K562 (cell line): ENCODE data around the gene UBXN1. TPM values are rescaled to one million over a fixed set of nuclear protein-coding genes. Genes with fewer than 3 reads are reported as not detected.

Experiments
- CBFB ChIP-seq: sonication (generic); formaldehyde crosslinking; IDR thresholded peaks from 2 replicates; pipeline ENCODE4 v1.4.0; 2020; ENCODE audit warnings: mild to moderate bottlenecking, missing genetic modification reagents
- CHD7 ChIP-seq: fragments of 200-600 bp; sonication (generic); IDR thresholded peaks from one replicate; pipeline ENCODE4 v1.6.1; 2012; ENCODE audit warnings: mild to moderate bottlenecking, low read depth, low read length, inconsistent platforms
- FOS ChIP-seq: IDR thresholded peaks from 3 replicates; pipeline ENCODE4 v1.6.1; 2011; ENCODE audit not compliant: insufficient read length; ENCODE audit errors: extremely low read depth
- GTF2B ChIP-seq: IDR thresholded peaks from 2 replicates; pipeline ENCODE4 v1.6.1; 2011; ENCODE audit not compliant: insufficient read length; ENCODE audit errors: extremely low read depth
- HES1 ChIP-seq: fragments of 450-650 bp; IDR thresholded peaks from 2 replicates; pipeline ENCODE4 v1.6.1; 2016; ENCODE audit warnings: low read depth, mild to moderate bottlenecking, moderate library complexity
- ID3 ChIP-seq, 2 experiments: fragments of 250-450 bp in 1 of 2; fragments of 450-650 bp in 1 of 2; sonication (Bioruptor Pico) in 1 of 2; IDR thresholded peaks; 2 replicates each; pipeline versions ENCODE4 v1.6.1 to v1.8.0; 2016 to 2021; ENCODE audit warnings: mild to moderate bottlenecking in 2 of 2, moderate library complexity in 2 of 2, missing compliant biosample characterization in 1 of 2, missing genetic modification characterization in 1 of 2
- KLF13 ChIP-seq: fragments of 450-650 bp; IDR thresholded peaks from 2 replicates; pipeline ENCODE4 v1.6.1; 2016; ENCODE audit warnings: missing genetic modification characterization, low read depth, mild to moderate bottlenecking, missing compliant biosample characterization, moderate library complexity, borderline replicate concordance
- RBBP5 ChIP-seq: fragments of 200-600 bp; sonication (generic); IDR thresholded peaks from 2 replicates; pipeline ENCODE4 v1.6.1; 2012; ENCODE audit warnings: borderline replicate concordance, mild to moderate bottlenecking, low read length, control low read depth, inconsistent platforms; ENCODE audit not compliant: insufficient read depth, poor library complexity, severe bottlenecking
- ZNF75A ChIP-seq: fragments of 450-650 bp; formaldehyde crosslinking; IDR thresholded peaks from 2 replicates; pipeline ENCODE4 v1.4.0; 2020; ENCODE audit warnings: mild to moderate bottlenecking
- polyA plus RNA-seq, 8 experiments: library from polyadenylated mRNA; depleted of rRNA in 4 of 8; stranded (reverse) in 5 of 8; unstranded in 3 of 8; fragments of >200 nt; fragmentation: Nextera tagmentation in 2 of 8; fragmentation: Illumina TruSeq in 1 of 8; extraction: Ambion mirVana in 2 of 8; extraction: Trizol in 1 of 8; gene quantifications; 2 replicates each; pipeline versions ENCODE4 v1.2.1 to v1.2.3, GENCODE V29; 2011 to 2014; ENCODE audit warnings: inconsistent platforms in 1 of 8, missing spikeins in 1 of 8
- total RNA-seq, 7 experiments: library from RNA; depleted of rRNA in 6 of 7; stranded (reverse); fragments of >200 nt in 6 of 7; fragmentation: Illumina TruSeq in 2 of 7; extraction: Trizol in 2 of 7; gene quantifications; 2 replicates each; pipeline versions ENCODE4 v1.2.1 to v1.2.3, GENCODE V29; 2011 to 2021; ENCODE audit warnings: low replicate concordance in 1 of 7

The UBXN1 gene
- total and polyA plus RNA-seq, 9 of the 15 experiments (the other 6 are each of a cell fraction or from before 2014, with no cell fraction given): 4.8 to 263 (median 99.7) TPM

DNA sequence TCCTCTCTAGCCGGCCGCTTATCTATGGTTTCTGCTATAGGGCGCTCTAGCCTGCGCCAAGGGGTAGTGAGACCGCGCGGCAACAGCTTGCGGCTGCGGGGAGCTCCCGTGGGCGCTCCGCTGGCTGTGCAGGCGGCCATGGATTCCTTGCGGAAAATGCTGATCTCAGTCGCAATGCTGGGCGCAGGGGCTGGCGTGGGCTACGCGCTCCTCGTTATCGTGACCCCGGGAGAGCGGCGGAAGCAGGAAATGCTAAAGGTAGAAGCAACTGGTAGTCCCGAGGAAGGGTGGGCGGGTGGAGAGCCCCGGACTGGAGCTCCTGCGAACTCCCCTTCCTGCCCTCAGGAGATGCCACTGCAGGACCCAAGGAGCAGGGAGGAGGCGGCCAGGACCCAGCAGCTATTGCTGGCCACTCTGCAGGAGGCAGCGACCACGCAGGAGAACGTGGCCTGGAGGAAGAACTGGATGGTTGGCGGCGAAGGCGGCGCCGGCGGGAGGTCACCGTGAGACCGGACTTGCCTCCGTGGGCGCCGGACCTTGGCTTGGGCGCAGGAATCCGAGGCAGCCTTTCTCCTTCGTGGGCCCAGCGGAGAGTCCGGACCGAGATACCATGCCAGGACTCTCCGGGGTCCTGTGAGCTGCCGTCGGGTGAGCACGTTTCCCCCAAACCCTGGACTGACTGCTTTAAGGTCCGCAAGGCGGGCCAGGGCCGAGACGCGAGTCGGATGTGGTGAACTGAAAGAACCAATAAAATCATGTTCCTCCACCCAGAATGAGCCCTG, 7.1 kb downstream of the UBXN1 start, which contains the start of the genes LBHD1 and UQCC3 (continued):
- TF ChIP-seq CHD7 (no peak), KLF13 (tag) (no peak), CBFB (CRISPR knock-in tag) (no peak), ZNF75A (no peak), ID3 (CRISPR knock-in tag; IDR thresholded peaks at IDR 0.05) (no peak), ID3 (tag; IDR thresholded peaks at IDR 0.05) (peak; percentile 43; the same call in 1 of the 2 replicates), HES1 (no peak), GTF2B (no peak), RBBP5 (no peak), FOS (no peak)
